Ishikawa (cell line): Measurements from ENCODE around the gene FCHSD2.

Experiments used
- CREB1 ChIP-seq: IDR thresholded peaks from 2 replicates; pipeline ENCODE4 v1.6.1; 2012; ENCODE audit warnings: low read depth
- MAX ChIP-seq: IDR thresholded peaks from 2 replicates; pipeline ENCODE4 v1.6.1; 2012

- no peak for TF ChIP-seq CREB1
- TF ChIP-seq MAX = no peak
These were observed 282.1 kb downstream of the FCHSD2 start for GRCh38 chr11:72860010-72860409.
